Measurements from ENCODE around the gene STXBP6.

The STXBP6 gene

GRCh38 chr14:24995016-24995415 lies 54.9 kb downstream of the STXBP6 start:
- ATAC-seq, result no peak
- TF ChIP-seq ZNF70 (CRISPR knock-in tag; IDR thresholded peaks at IDR 0.05) (no peak), PPARA (CRISPR knock-in tag; IDR thresholded peaks at IDR 0.05; ENCODE audit: borderline replicate concordance) (no peak), PATZ1 (CRISPR knock-in tag; IDR thresholded peaks at IDR 0.05; ENCODE audit: borderline replicate concordance) (no peak)

- TF ChIP-seq ZNF70 (CRISPR knock-in tag; IDR thresholded peaks at IDR 0.05) (no peak), GLIS3 (CRISPR knock-in tag; IDR thresholded peaks at IDR 0.05) (no peak), ZNF8 (CRISPR knock-in tag; IDR thresholded peaks at IDR 0.05) (no peak), BACH2 (CRISPR knock-in tag; IDR thresholded peaks at IDR 0.05; ENCODE audit: borderline replicate concordance) (no peak), RARB (CRISPR knock-in tag; IDR thresholded peaks at IDR 0.05) (no peak), PPARA (CRISPR knock-in tag; IDR thresholded peaks at IDR 0.05; ENCODE audit: borderline replicate concordance) (no peak), ISL1 (CRISPR knock-in tag; IDR thresholded peaks at IDR 0.05) (no peak), ZFP3 (CRISPR knock-in tag; IDR thresholded peaks at IDR 0.05) (no peak), ZC3H10 (CRISPR knock-in tag; IDR thresholded peaks at IDR 0.05) (no peak), ZNF565 (CRISPR knock-in tag; conservative IDR thresholded peaks at IDR 0.05; ENCODE audit: low read depth) (no peak), TOX (CRISPR knock-in tag; IDR thresholded peaks at IDR 0.05; ENCODE audit: borderline replicate concordance) (no peak), PATZ1 (CRISPR knock-in tag; IDR thresholded peaks at IDR 0.05; ENCODE audit: borderline replicate concordance) (no peak), CREB5 (CRISPR knock-in tag; IDR thresholded peaks at IDR 0.05; ENCODE audit: low read depth) (no peak), TCF4 (CRISPR knock-in tag; IDR thresholded peaks at IDR 0.05; ENCODE audit: borderline replicate concordance) (no peak), ZFP30 (CRISPR knock-in tag; IDR thresholded peaks at IDR 0.05) (no peak), OSR1 (CRISPR knock-in tag; IDR thresholded peaks at IDR 0.05) (no peak), ESRRG (CRISPR knock-in tag; IDR thresholded peaks at IDR 0.05) (no peak), ARNTL (CRISPR knock-in tag; IDR thresholded peaks at IDR 0.05; ENCODE audit: borderline replicate concordance, low read depth) (no peak)
- ATAC-seq, result no peak
Observed at GRCh38 chr14:24993631-24994030, 56.3 kb downstream of the STXBP6 start.

- no peak for TF ChIP-seq RARB (CRISPR knock-in tag; IDR thresholded peaks at IDR 0.05)
- TF ChIP-seq PPARA (CRISPR knock-in tag; IDR thresholded peaks at IDR 0.05; ENCODE audit: borderline replicate concordance), result no peak
- no peak for ATAC-seq
Observed at GRCh38 chr14:24992624-24993360, 57.2 kb downstream of the STXBP6 start.

GRCh38 chr14:24991821-24992220 lies 58.1 kb downstream of the STXBP6 start:
- ATAC-seq, result no peak
- TF ChIP-seq ZNF70 (CRISPR knock-in tag; IDR thresholded peaks at IDR 0.05), result no peak
- TF ChIP-seq ZFP3 (CRISPR knock-in tag; IDR thresholded peaks at IDR 0.05), result no peak
- no peak for TF ChIP-seq GLIS3 (CRISPR knock-in tag; IDR thresholded peaks at IDR 0.05)
- no peak for TF ChIP-seq ESRRG (CRISPR knock-in tag; IDR thresholded peaks at IDR 0.05)
- no peak for TF ChIP-seq CSDC2 (CRISPR knock-in tag; IDR thresholded peaks at IDR 0.05)
- TF ChIP-seq RARB (CRISPR knock-in tag; IDR thresholded peaks at IDR 0.05), result no peak
- no peak for TF ChIP-seq ZNF565 (CRISPR knock-in tag; conservative IDR thresholded peaks at IDR 0.05; ENCODE audit: low read depth)
- TF ChIP-seq OSR1 (CRISPR knock-in tag; IDR thresholded peaks at IDR 0.05), result no peak
- TF ChIP-seq BACH2 (CRISPR knock-in tag; IDR thresholded peaks at IDR 0.05; ENCODE audit: borderline replicate concordance), result no peak
- TF ChIP-seq ZC3H10 (CRISPR knock-in tag; IDR thresholded peaks at IDR 0.05), result no peak
- TF ChIP-seq TCF4 (CRISPR knock-in tag; IDR thresholded peaks at IDR 0.05; ENCODE audit: borderline replicate concordance), result no peak
- TF ChIP-seq TSHZ2 (CRISPR knock-in tag; IDR thresholded peaks at IDR 0.05), result no peak
